Liver (tissue), 3 donors: ENCODE data around the gene ATOH8.

Experiments used
- EGR1 ChIP-seq, 2 donors: IDR thresholded peaks; 2 replicates each; pipeline ENCODE4 v1.6.1; 2016 to 2018; ENCODE audit warnings: antibody characterized with exemption in 2 of 2, low read depth in 2 of 2
- GABPA ChIP-seq, 2 donors: IDR thresholded peaks in 1 of 2; conservative IDR thresholded peaks in 1 of 2; 2 replicates each; pipeline ENCODE4 v1.6.1; 2016; ENCODE audit warnings: antibody characterized with exemption in 2 of 2, mild to moderate bottlenecking in 1 of 2, moderate library complexity in 1 of 2
- HNF4A ChIP-seq, 2 donors: conservative IDR thresholded peaks; 2 replicates each; pipeline ENCODE4 v1.6.1; 2016; ENCODE audit warnings: antibody characterized with exemption in 2 of 2, mild to moderate bottlenecking in 2 of 2
- JUND ChIP-seq, 2 donors: IDR thresholded peaks; 2 replicates each; pipeline ENCODE4 v1.6.1; 2016; ENCODE audit warnings: antibody characterized with exemption in 2 of 2
- RAD21 ChIP-seq, 2 donors: IDR thresholded peaks; 2 replicates each; pipeline ENCODE4 v1.6.1; 2016; ENCODE audit warnings: antibody characterized with exemption in 2 of 2, mild to moderate bottlenecking in 2 of 2
- RXRA ChIP-seq, 2 donors: IDR thresholded peaks; 2 replicates each; pipeline ENCODE4 v1.6.1; 2017 to 2018; ENCODE audit warnings: antibody characterized with exemption in 2 of 2, mild to moderate bottlenecking in 1 of 2
- TAF1 ChIP-seq: conservative IDR thresholded peaks from 2 replicates; pipeline ENCODE4 v1.6.1; 2016; ENCODE audit warnings: antibody characterized with exemption, mild to moderate bottlenecking
- YY1 ChIP-seq: IDR thresholded peaks from 2 replicates; pipeline ENCODE4 v1.6.1; 2016; ENCODE audit warnings: antibody characterized with exemption, mild to moderate bottlenecking
- TF ChIP-seq, protein P1 (sequence below): fragments of 150-350 bp; IDR thresholded peaks from 2 replicates; pipeline ENCODE4 v1.5.1; 2017; ENCODE audit warnings: improper control_type of control experiment, low read depth, low read length; ENCODE audit not compliant: missing input control
- TF ChIP-seq, protein P2 (sequence below): IDR thresholded peaks from 2 replicates; pipeline ENCODE4 v1.6.1; 2016; ENCODE audit warnings: antibody characterized with exemption
- TF ChIP-seq, protein P3 (sequence below): IDR thresholded peaks from 2 replicates; pipeline ENCODE4 v1.6.1; 2016; ENCODE audit warnings: antibody characterized with exemption
- TF ChIP-seq, protein P4 (sequence below): IDR thresholded peaks from 2 replicates; pipeline ENCODE4 v1.6.1; 2016; ENCODE audit warnings: antibody characterized with exemption, mild to moderate bottlenecking
- TF ChIP-seq, protein P5 (sequence below): IDR thresholded peaks from 2 replicates; pipeline ENCODE4 v1.6.1; 2016; ENCODE audit warnings: antibody characterized with exemption
- donor health status: healthy.
- donor health status: healthy.

DNA sequence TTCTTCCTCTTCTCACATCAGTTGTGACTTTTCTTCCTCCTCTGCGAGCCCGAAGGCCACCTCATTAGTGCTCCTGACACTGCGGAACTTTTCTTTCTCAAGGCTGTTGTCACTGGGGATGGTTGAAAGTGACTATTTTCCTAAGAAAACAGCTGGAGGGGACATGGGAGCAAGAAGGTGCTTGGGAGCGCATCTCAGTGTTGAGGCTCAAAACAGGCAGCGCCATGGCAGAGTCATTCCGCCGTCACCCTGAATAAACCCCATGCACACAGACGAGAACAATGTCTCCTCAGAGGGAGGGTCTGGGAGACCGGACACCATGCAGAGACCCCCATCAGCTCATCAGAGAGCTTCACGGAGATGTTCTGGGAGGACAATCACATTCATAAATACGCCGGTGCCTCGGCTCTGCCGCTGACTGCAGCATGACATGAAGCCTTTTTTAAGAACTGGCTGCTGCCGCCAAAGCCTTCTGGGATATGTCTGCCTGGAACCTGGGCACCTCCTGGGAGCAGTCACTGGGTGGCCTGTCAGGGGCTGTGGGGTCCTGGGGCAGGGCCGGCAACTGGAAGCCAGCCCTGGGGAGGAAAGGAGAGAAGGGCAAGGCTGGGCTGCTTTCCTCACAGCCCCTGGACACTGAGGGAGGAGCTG is 19.2 kb downstream of the ATOH8 start:
- TF ChIP-seq, protein P1, sequence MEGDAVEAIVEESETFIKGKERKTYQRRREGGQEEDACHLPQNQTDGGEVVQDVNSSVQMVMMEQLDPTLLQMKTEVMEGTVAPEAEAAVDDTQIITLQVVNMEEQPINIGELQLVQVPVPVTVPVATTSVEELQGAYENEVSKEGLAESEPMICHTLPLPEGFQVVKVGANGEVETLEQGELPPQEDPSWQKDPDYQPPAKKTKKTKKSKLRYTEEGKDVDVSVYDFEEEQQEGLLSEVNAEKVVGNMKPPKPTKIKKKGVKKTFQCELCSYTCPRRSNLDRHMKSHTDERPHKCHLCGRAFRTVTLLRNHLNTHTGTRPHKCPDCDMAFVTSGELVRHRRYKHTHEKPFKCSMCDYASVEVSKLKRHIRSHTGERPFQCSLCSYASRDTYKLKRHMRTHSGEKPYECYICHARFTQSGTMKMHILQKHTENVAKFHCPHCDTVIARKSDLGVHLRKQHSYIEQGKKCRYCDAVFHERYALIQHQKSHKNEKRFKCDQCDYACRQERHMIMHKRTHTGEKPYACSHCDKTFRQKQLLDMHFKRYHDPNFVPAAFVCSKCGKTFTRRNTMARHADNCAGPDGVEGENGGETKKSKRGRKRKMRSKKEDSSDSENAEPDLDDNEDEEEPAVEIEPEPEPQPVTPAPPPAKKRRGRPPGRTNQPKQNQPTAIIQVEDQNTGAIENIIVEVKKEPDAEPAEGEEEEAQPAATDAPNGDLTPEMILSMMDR, result no peak
- TF ChIP-seq EGR1 (IDR thresholded peaks at IDR 0.05; ENCODE audit: low read depth in 2 of 2) (no peak), JUND (IDR thresholded peaks at IDR 0.05) (no peak), RAD21 (IDR thresholded peaks at IDR 0.05) (no peak), TAF1 (no peak), YY1 (no peak), RXRA (IDR thresholded peaks at IDR 0.05) (no peak), GABPA (IDR thresholded peaks at IDR 0.05 in 1 of 2, conservative IDR thresholded peaks at IDR 0.05 in 1 of 2) (no peak), HNF4A (conservative IDR thresholded peaks at IDR 0.05) (no peak)
- TF ChIP-seq, protein P2, sequence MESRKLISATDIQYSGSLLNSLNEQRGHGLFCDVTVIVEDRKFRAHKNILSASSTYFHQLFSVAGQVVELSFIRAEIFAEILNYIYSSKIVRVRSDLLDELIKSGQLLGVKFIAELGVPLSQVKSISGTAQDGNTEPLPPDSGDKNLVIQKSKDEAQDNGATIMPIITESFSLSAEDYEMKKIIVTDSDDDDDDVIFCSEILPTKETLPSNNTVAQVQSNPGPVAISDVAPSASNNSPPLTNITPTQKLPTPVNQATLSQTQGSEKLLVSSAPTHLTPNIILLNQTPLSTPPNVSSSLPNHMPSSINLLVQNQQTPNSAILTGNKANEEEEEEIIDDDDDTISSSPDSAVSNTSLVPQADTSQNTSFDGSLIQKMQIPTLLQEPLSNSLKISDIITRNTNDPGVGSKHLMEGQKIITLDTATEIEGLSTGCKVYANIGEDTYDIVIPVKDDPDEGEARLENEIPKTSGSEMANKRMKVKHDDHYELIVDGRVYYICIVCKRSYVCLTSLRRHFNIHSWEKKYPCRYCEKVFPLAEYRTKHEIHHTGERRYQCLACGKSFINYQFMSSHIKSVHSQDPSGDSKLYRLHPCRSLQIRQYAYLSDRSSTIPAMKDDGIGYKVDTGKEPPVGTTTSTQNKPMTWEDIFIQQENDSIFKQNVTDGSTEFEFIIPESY, result no peak
- TF ChIP-seq, protein P3, sequence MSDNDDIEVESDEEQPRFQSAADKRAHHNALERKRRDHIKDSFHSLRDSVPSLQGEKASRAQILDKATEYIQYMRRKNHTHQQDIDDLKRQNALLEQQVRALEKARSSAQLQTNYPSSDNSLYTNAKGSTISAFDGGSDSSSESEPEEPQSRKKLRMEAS, result no peak
- TF ChIP-seq, protein P4, sequence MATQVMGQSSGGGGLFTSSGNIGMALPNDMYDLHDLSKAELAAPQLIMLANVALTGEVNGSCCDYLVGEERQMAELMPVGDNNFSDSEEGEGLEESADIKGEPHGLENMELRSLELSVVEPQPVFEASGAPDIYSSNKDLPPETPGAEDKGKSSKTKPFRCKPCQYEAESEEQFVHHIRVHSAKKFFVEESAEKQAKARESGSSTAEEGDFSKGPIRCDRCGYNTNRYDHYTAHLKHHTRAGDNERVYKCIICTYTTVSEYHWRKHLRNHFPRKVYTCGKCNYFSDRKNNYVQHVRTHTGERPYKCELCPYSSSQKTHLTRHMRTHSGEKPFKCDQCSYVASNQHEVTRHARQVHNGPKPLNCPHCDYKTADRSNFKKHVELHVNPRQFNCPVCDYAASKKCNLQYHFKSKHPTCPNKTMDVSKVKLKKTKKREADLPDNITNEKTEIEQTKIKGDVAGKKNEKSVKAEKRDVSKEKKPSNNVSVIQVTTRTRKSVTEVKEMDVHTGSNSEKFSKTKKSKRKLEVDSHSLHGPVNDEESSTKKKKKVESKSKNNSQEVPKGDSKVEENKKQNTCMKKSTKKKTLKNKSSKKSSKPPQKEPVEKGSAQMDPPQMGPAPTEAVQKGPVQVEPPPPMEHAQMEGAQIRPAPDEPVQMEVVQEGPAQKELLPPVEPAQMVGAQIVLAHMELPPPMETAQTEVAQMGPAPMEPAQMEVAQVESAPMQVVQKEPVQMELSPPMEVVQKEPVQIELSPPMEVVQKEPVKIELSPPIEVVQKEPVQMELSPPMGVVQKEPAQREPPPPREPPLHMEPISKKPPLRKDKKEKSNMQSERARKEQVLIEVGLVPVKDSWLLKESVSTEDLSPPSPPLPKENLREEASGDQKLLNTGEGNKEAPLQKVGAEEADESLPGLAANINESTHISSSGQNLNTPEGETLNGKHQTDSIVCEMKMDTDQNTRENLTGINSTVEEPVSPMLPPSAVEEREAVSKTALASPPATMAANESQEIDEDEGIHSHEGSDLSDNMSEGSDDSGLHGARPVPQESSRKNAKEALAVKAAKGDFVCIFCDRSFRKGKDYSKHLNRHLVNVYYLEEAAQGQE, result no peak
- TF ChIP-seq, protein P5, sequence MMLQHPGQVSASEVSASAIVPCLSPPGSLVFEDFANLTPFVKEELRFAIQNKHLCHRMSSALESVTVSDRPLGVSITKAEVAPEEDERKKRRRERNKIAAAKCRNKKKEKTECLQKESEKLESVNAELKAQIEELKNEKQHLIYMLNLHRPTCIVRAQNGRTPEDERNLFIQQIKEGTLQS, result no peak
